K562 (cell line): ENCODE measurements around the gene NLRP6. TPM values are rescaled to one million over a fixed set of nuclear protein-coding genes. Genes with fewer than 3 reads are reported as not detected.

ENCODE experiments used
- CHD1 ChIP-seq: fragments of 200-600 bp; sonication (generic); IDR thresholded peaks from one replicate; pipeline ENCODE4 v1.6.1; 2012; ENCODE audit warnings: mild to moderate bottlenecking, moderate library complexity, low read length, inconsistent platforms
- CTBP1 ChIP-seq: fragments of 450-650 bp; IDR thresholded peaks from 2 replicates; pipeline ENCODE4 v1.6.1; 2016; ENCODE audit warnings: borderline replicate concordance
- ESRRA ChIP-seq: fragments of 450-650 bp; IDR thresholded peaks from 2 replicates; pipeline ENCODE4 v1.6.1; 2014; ENCODE audit warnings: low read depth, mild to moderate bottlenecking, moderate library complexity, borderline replicate concordance
- KAT8 ChIP-seq: fragments of 450-650 bp; IDR thresholded peaks from 2 replicates; pipeline ENCODE4 v1.6.1; 2016; ENCODE audit warnings: low read depth, mild to moderate bottlenecking
- MTA1 ChIP-seq: fragments of 450-650 bp; IDR thresholded peaks from 2 replicates; pipeline ENCODE4 v1.6.1; 2017; ENCODE audit warnings: borderline replicate concordance
- NCOA2 ChIP-seq, 2 experiments: fragments of 450-650 bp; IDR thresholded peaks; 2 replicates each; pipeline ENCODE4 v1.6.1; 2018; ENCODE audit warnings: mild to moderate bottlenecking in 2 of 2, moderate library complexity in 1 of 2; ENCODE audit not compliant: partially characterized antibody in 2 of 2
- NFE2L1 ChIP-seq: fragments of 450-650 bp; IDR thresholded peaks from 2 replicates; pipeline ENCODE4 v1.6.1; 2016; ENCODE audit warnings: missing genetic modification characterization, low read depth, mild to moderate bottlenecking, missing compliant biosample characterization, moderate library complexity, borderline replicate concordance
- POLR2G ChIP-seq: fragments of 200-400 bp; formaldehyde crosslinking; IDR thresholded peaks from 2 replicates; pipeline ENCODE4 v1.6.1; 2017; ENCODE audit warnings: low read depth, mild to moderate bottlenecking, antibody characterized with exemption, low read length, moderate library complexity
- PTTG1 ChIP-seq: fragments of 450-650 bp; IDR thresholded peaks from 2 replicates; pipeline ENCODE4 v1.6.1; 2016; ENCODE audit warnings: low read depth, mild to moderate bottlenecking, missing genetic modification characterization, missing compliant biosample characterization
- SIX5 ChIP-seq, 2 experiments: IDR thresholded peaks; 2 replicates each; pipeline ENCODE4 v1.6.1; 2011; ENCODE audit warnings: low read length in 2 of 2, borderline replicate concordance in 1 of 2, low read depth in 1 of 2, mild to moderate bottlenecking in 1 of 2, moderate library complexity in 1 of 2; ENCODE audit not compliant: insufficient read depth in 1 of 2
- SRSF9 ChIP-seq: fragments of 200-400 bp; formaldehyde crosslinking; IDR thresholded peaks from 2 replicates; pipeline ENCODE4 v1.6.1; 2017; ENCODE audit warnings: low read depth, low read length, borderline replicate concordance
- SUPT5H ChIP-seq: fragments of 450-650 bp; IDR thresholded peaks from 2 replicates; pipeline ENCODE4 v1.6.1; 2016
- ZNF239 ChIP-seq: fragments of 250-450 bp; sonication (Bioruptor Pico); IDR thresholded peaks from 2 replicates; pipeline ENCODE4 v1.4.0; 2020; ENCODE audit warnings: mild to moderate bottlenecking
- polyA plus RNA-seq, 8 experiments: library from polyadenylated mRNA; depleted of rRNA in 4 of 8; stranded (reverse) in 5 of 8; unstranded in 3 of 8; fragments of >200 nt; fragmentation: Nextera tagmentation in 2 of 8; fragmentation: Illumina TruSeq in 1 of 8; extraction: Ambion mirVana in 2 of 8; extraction: Trizol in 1 of 8; gene quantifications; 2 replicates each; pipeline versions ENCODE4 v1.2.1 to v1.2.3, GENCODE V29; 2011 to 2014; ENCODE audit warnings: inconsistent platforms in 1 of 8, missing spikeins in 1 of 8
- total RNA-seq, 7 experiments: library from RNA; depleted of rRNA in 6 of 7; stranded (reverse); fragments of >200 nt in 6 of 7; fragmentation: Illumina TruSeq in 2 of 7; extraction: Trizol in 2 of 7; gene quantifications; 2 replicates each; pipeline versions ENCODE4 v1.2.1 to v1.2.3, GENCODE V29; 2011 to 2021; ENCODE audit warnings: low replicate concordance in 1 of 7
- TF ChIP-seq, protein P1 (sequence below): fragments of 250-450 bp; sonication (Bioruptor Pico); IDR thresholded peaks from 2 replicates; pipeline ENCODE4 v1.4.0; 2020; ENCODE audit warnings: mild to moderate bottlenecking, moderate library complexity, borderline replicate concordance

Gene NLRP6
- total and polyA plus RNA-seq, 9 of the 15 experiments (the other 6 are each of a cell fraction or from before 2014, with no cell fraction given): 0.03 to 0.18 (median 0.15) TPM; not detected in 5

DNA sequence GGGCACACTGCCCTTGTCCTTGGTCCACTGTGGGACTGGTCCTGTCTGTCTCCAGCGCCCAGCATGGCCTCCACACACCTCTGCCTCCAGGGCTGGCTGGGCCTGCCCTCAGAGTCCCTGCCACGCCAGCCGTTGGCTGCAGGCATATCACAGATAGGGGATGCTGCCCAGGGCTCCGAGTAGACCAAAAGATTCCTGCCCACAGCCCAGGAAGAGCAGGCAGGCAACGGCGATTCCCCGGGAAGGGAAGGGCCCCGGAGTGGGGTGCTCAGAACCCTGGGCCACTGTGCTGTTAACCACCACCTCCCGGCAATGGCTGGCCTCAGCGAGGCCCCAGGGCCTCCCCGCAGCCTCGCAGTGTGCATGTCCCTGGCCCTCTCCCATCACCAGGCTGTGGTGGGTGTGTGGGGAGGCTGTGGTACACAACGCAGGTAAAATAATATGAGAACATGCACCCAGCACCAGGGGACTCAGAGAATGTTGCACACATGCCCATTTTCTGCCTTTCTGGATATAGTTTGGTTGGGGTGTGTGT is 18.9 kb downstream of the NLRP6 start (continued):
- TF ChIP-seq, protein P1, sequence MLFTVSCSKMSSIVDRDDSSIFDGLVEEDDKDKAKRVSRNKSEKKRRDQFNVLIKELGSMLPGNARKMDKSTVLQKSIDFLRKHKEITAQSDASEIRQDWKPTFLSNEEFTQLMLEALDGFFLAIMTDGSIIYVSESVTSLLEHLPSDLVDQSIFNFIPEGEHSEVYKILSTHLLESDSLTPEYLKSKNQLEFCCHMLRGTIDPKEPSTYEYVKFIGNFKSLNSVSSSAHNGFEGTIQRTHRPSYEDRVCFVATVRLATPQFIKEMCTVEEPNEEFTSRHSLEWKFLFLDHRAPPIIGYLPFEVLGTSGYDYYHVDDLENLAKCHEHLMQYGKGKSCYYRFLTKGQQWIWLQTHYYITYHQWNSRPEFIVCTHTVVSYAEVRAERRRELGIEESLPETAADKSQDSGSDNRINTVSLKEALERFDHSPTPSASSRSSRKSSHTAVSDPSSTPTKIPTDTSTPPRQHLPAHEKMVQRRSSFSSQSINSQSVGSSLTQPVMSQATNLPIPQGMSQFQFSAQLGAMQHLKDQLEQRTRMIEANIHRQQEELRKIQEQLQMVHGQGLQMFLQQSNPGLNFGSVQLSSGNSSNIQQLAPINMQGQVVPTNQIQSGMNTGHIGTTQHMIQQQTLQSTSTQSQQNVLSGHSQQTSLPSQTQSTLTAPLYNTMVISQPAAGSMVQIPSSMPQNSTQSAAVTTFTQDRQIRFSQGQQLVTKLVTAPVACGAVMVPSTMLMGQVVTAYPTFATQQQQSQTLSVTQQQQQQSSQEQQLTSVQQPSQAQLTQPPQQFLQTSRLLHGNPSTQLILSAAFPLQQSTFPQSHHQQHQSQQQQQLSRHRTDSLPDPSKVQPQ: no peak
- peak; percentile 15; the same call in 1 of the 2 replicates for TF ChIP-seq POLR2G
- TF ChIP-seq SUPT5H: 0 out of 2 replicates have a peak, but pooled peaks have one; percentile 4
- TF ChIP-seq CHD1: no peak
- no peak for TF ChIP-seq NCOA2 (IDR thresholded peaks at IDR 0.05; ENCODE audit: partially characterized antibody in 2 of 2)
- TF ChIP-seq NFE2L1: no peak
- no peak for TF ChIP-seq PTTG1 (tag)
- TF ChIP-seq SIX5 (IDR thresholded peaks at IDR 0.05; ENCODE audit: borderline replicate concordance in 1 of 2, insufficient read depth in 1 of 2, low read depth in 1 of 2, low read length in 2 of 2): no peak
- no peak for TF ChIP-seq CTBP1
- no peak for TF ChIP-seq ESRRA
- no peak for TF ChIP-seq ZNF239 (CRISPR knock-in tag)
- TF ChIP-seq KAT8: no peak
- TF ChIP-seq SRSF9: no peak
- TF ChIP-seq MTA1: no peak
